DND-41 (cell line): ENCODE measurements around the gene RTF1.

Experiments used
- EZH2 ChIP-seq: IDR thresholded peaks from 3 replicates; pipeline ENCODE4 v1.6.1; 2012; ENCODE audit warnings: borderline replicate concordance, low read depth, mild to moderate bottlenecking, moderate library complexity, low read length, inconsistent platforms; ENCODE audit not compliant: severe bottlenecking
- TF ChIP-seq, protein P1 (sequence below): IDR thresholded peaks from 2 replicates; pipeline ENCODE4 v1.5.1; 2012; ENCODE audit warnings: borderline replicate concordance, low read length, moderate library complexity, mild to moderate bottlenecking; ENCODE audit not compliant: poor library complexity, severe bottlenecking; ENCODE audit errors: extremely low read depth

DNA sequence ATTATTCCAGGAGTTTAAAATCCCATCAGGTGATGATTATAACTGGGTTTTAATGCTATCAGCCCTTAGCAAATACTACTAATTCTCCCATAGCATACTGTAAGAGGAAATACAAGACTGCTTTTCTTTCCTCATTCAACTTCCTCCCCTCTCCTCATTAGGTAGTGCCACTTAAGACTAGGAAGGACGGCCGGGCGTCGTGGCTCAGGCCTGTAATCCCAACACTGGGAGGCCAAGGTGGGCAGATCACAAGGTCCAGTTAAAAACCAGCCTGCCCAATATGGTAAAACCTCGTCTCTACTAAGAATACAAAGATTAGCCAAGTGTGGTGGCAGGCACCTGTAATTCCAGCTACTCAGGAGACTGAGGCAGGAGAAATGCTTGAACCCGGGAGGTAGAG lies 29.2 kb upstream of the RTF1 start:
- TF ChIP-seq, protein P1, sequence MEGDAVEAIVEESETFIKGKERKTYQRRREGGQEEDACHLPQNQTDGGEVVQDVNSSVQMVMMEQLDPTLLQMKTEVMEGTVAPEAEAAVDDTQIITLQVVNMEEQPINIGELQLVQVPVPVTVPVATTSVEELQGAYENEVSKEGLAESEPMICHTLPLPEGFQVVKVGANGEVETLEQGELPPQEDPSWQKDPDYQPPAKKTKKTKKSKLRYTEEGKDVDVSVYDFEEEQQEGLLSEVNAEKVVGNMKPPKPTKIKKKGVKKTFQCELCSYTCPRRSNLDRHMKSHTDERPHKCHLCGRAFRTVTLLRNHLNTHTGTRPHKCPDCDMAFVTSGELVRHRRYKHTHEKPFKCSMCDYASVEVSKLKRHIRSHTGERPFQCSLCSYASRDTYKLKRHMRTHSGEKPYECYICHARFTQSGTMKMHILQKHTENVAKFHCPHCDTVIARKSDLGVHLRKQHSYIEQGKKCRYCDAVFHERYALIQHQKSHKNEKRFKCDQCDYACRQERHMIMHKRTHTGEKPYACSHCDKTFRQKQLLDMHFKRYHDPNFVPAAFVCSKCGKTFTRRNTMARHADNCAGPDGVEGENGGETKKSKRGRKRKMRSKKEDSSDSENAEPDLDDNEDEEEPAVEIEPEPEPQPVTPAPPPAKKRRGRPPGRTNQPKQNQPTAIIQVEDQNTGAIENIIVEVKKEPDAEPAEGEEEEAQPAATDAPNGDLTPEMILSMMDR: no peak
- no peak for TF ChIP-seq EZH2
